GM12801 (cell line): ENCODE data around the gene PIP5K1C.

Experiments used
- CTCF ChIP-seq: IDR thresholded peaks from one replicate; pipeline ENCODE4 v1.5.1; 2011; ENCODE audit warnings: control low read depth; ENCODE audit not compliant: insufficient read length; ENCODE audit errors: extremely low read depth

PIP5K1C gene

DNA sequence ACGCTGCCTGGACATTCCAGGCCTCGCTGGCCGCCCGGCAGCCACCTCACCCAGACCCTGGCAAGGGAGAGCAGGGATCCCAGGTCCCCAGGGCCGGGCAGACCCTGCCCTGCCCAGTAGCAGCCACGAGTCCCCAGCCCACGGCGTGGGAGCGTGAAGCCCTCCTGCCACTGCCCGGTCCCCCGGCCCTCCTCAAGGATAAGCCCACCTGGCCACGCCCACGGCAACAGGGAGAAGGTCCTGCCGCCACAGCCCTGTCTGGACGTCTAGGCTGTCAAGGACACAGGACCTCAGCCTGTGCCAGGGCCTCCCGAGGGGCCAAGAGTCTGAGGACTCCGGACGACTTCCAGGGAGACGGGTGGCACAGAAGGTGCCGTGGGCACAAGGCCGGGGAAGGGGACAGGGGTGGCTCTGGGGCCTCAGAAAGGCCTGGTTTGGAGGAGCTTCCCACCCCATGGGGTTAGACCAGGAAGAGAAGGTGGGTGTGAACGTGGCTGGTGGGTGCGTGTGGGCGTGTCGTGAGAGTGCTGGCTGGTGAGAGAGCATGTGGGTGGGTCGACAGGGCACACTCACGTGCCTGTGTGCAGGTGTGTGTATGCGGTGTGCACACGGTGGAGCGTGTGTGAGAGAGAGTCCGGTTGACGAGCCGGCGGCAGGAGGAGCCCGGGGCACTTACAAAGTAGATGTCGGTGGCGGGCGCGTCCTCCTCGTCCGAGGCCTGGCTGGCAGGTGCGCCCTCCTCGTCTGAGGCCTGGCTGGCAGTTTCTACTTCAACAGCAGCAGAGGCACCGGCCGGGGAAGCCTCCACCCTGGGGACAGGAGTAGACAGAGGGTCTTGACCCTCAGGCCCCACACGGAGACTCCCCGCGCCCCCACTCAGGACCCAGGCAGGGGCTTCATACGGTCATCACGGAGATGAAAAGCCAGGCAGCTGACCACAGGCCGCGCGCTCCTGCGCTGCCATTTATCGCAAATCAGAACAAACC, 61.8 kb downstream of the PIP5K1C start:
- no peak for TF ChIP-seq CTCF

GRCh38 chr19:3637621-3638020, 62.6 kb downstream of the PIP5K1C start:
- no peak for TF ChIP-seq CTCF

DNA sequence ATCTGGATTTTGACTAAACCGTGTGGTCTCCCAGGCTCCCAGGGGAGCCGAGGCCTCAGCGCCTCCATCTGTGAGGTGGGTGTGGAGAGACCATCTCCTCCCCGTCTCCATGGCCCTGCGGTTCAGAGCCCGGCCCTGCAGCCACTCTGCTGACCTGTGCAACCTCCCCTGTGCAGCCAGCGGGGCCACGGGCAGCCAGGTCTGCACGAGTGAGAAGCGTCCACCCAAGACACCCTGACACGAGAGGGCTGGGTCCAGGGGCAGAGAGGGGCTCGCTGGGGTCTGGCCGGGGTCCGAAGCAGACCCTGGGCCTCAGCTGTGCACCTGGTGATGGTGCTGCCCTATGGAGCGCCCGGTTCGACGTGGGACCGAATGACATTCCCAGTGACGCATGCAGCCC, 63.3 kb downstream of the PIP5K1C start:
- TF ChIP-seq CTCF: no peak

- no peak for TF ChIP-seq CTCF
Observed at GRCh38 chr19:3636506-3636905, 63.8 kb downstream of the PIP5K1C start.

- no peak for TF ChIP-seq CTCF
Observed at GRCh38 chr19:3634496-3635045, 65.7 kb downstream of the PIP5K1C start.

- TF ChIP-seq CTCF: no peak
Observed at GRCh38 chr19:3633559-3633988, 66.7 kb downstream of the PIP5K1C start.

DNA sequence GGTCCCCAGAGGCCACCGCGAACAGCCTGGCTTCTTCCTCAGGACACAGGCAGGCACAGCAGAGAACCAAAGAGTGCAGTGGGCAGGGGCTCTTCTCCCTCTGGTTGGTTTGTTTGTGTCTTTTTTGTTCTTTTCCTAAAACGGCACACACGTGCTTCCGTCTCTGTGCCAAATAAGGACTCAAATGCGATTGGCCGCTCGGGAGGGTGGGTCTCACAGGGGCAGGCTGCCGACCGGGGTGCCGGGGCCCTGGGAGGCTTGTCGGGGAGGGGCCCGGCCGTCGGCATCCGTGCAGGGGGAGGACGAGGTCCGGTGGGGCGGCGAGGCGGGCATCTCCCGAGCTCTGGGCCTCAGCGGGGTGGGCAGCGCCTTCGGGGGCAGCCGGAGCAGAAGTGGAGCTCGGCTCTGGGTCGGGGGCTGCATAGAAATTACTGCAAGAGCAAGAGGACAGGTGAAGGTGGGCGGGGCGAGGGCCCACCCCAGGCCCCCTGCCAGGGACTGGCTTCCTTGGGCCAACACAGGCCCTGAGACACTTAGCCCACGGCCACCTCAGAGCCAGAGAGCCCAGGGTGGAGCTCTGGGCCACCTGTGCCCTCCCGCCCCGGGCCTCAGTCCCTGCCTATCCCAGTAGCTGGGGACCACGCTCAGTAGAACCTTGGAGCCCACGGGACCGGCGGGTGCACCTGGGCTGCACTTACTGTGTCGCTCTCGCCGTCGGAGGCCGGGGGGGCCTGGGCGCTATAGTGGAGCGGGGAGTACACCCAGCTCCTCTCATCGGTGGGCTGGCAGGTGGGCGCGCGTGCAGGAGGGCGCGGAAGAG, 67.3 kb downstream of the PIP5K1C start:
- TF ChIP-seq CTCF: no peak
